Anterior cingulate cortex (tissue), 58 donors: ENCODE data around the gene RHBDL3.
"Not testable (repeated sequence)": the region's sequence is repeated elsewhere in the genome, so short reads cannot be mapped to it uniquely, and the experiment has no call there.

ENCODE experiments used
- DNase-seq, 58 donors: peaks; one replicate each; lab custom pipeline; 2025; lab: John Stamatoyannopoulos, UW

Gene RHBDL3

DNA sequence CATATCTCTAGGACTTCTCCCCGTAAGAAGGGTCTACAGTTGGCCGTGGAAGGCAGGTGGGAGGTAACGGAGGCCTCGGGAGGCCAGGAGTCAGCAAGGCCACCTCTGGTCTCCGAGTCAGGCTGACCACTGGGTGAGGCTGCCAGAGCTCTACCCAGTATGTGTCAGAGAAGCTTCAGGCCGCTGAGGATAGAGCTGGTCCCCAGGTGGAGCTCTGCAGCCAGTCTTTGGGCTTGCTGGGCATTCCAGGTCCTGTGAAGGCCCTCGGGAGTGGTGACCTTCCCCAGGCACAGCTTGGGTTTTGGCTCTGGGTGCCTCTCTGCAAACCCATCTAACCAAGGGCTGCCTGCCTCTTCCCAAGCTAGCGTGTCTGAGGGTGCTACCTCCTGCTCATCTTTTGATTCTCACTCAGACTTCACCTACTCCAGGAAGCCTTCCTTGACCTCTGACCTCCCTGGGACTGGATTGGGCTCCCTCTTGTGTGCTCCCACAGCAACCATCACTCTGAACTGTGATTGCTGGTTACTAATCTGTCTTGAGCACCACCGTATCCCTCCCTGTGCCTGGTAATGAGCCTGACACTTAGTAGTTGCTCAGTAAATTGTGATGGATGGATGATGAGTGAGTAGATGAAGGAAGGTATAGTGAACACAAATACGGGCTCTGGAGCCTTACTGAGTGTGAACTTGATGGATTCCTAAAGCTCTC, 22.3 kb downstream of the RHBDL3 start:
- no peak for DNase-seq

DNA sequence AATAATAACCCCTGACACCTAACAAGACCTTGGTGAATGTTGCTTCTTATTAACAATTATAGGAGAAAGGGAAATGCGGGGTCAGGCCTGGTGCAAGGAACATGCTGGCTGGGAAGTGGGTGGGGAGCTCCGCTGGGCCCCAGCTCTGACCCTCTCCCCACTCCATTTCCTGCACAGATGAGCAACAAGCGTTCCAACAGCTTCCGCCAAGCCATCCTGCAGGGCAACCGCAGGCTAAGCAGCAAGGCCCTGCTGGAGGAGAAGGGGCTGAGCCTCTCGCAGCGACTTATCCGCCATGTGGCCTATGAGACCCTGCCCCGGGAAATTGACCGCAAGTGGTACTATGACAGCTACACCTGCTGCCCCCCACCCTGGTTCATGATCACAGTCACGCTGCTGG, 23.0 kb downstream of the RHBDL3 start:
- no peak for DNase-seq

GRCh38 chr17:32289471-32290070, 23.9 kb downstream of the RHBDL3 start:
- DNase-seq = no peak

GRCh38 chr17:32292094-32292493, 26.5 kb downstream of the RHBDL3 start:
- DNase-seq = no peak

GRCh38 chr17:32297424-32297823, 31.8 kb downstream of the RHBDL3 start:
- DNase-seq = no peak

- no peak for DNase-seq
Observed at GRCh38 chr17:32297860-32298259, 32.2 kb downstream of the RHBDL3 start.

DNA sequence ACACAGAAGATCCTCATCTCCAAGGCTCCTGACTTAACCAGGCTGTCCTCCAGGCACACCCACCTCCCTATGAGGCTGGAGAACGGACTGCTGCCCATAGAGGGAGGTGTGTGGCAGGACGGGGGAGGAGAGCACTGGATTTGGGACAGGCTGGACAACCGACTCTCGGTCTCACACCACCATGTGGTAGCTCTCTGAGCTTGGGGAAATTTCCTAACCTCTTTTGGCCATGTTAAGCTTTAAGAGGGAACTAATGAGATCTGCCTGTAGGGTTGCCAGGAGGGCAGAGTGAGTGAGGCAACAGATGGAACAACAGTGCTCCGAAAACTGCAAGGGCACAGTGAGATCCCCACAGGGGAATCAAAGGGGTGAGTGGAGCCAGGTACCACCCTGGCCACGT, 32.7 kb downstream of the RHBDL3 start:
- no peak for DNase-seq

GRCh38 chr17:32298721-32299579, 33.3 kb downstream of the RHBDL3 start:
- no peak for DNase-seq

GRCh38 chr17:32299580-32300164, 34.0 kb downstream of the RHBDL3 start:
- no peak for DNase-seq

DNA sequence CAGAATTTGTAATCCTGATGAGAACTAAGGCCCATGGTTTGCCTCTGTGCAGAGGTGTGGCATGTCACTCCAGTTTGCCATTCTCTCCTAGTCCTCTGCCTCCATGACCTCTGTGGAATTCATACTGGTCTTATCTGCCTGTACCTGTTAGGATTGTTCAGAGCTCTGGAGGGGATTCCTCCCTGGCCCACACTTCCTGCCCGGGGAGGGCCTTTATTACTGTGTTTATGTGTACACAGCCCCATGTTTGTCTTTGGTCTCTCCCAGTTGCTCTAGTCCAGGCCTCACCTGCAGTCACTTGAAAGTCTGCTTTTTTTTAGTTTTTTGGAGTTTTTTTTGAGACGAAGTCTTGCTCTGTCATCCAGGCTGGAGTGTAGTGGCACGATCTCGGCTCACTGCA, 36.4 kb downstream of the RHBDL3 start:
- DNase-seq = no peak

DNA sequence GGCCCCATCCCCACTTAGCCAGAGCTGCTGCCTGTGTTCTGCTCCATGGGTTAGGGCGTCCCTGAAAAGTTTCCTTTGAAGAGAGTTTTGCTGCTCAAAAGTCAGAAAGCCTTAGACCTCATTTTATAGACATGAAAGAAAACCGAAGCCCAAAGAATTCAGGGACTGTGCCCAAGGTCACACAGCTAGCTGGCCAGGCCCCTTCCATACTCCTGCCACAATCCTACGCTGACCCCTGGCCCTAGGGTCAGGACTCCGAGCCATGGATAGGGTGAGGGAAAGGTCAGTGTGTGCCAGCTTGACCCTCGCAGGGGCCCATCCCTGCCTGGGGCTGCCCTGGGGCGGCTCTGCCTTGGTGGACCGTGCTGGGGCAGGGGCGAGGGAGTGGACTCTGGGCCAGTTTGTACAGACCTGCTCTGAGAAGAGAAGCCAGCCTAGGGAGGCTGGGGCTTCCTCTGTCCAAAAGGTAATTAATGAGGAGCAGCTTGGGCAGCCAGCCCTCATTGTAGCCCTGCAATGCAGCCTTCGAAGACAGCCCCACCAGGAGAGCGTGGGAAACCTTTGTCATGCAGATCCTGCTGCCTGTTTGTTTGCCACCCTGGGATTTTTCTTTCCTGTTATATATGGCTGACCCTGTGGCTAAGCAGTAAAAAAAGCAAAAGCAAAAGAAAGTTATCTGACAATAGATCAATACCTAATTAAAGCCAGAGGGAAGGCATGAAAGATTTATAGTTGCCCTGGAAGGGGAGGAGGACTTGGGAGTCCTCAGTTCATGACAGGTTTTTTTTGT, 37.4 kb downstream of the RHBDL3 start:
- no peak for DNase-seq

DNA sequence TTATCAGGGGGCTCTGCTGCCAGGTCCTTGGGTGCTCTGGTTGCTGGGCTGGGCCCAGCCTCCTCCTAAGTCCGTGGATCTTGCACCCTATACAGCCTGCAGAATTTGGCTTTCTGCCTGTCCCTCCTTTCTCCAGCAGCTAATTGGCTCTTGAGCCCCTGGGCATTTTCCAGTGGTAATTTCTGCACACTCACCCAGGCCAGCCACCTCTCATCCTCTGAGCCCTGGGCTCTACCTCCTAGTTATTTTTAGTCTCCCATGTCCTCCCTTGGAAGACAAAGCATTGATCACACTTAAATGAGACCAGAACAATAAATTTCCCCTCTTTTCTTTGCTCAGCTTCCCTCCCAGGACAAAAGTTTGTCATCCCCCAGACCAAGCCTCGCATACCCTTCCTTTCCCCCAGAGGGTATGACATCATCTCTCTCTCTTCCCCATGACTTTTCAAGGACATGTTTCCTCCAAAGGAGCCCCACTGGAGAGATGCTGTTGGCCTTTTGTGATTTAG, 38.2 kb downstream of the RHBDL3 start:
- DNase-seq = peak in 2 of 58 donors; percentile 7 to 19

- DNase-seq = no peak
Observed at GRCh38 chr17:32305049-32305448, 39.4 kb downstream of the RHBDL3 start.

GRCh38 chr17:32307658-32308057, 42.0 kb downstream of the RHBDL3 start:
- no peak for DNase-seq

DNA sequence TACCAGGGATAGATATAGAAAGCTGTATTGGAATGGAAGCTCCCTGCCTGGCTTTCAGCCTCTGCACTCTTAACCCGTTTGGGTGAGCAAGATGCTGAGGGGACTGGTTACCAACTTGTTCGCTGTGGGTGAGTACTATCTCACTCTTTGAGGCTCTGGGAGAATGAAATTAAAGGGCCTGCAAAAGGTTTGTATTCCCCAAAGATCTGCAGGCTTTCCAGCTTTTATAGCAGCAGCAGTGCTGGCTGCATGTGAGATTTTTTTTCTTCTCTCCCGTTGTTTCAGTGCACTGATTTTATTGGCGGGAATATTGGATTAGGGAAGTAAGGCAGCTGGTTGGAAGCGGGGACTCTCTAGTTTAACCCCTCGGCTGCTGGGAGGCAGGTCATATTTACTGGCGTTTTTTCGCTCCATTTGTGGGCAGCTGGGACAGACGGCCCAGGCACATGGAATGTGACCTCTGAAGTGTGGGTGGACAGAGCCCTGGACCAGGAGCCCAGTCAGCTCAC, 45.5 kb downstream of the RHBDL3 start:
- DNase-seq = peak in 3 of 58 donors; percentile 14 to 24 (median 18)

- no peak for DNase-seq
Observed at GRCh38 chr17:32314636-32315035, 49.0 kb downstream of the RHBDL3 start.

GRCh38 chr17:32315171-32315570, 49.5 kb downstream of the RHBDL3 start:
- no peak for DNase-seq

GRCh38 chr17:32316653-32317052, 51.0 kb downstream of the RHBDL3 start:
- DNase-seq = not testable (repeated sequence)

DNA sequence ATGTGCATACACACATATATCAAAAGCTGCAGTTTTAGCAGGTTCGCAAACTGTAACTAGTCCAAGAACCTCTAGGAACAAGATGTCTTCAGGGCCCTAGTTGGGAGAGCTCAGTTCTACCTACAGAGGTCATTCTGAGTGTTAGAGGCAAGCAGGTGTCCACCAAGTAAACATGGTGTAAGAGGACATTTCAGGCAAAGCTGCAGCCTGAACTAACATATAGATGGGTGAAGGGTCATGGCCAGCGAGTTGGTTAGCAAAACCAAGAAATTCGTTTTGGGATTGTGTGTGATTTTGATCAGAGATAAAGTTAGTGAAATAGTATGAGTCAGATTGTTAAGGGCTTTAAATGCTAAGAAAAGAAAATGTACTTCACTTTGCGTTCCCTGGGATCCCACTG, 51.7 kb downstream of the RHBDL3 start:
- no peak for DNase-seq

DNA sequence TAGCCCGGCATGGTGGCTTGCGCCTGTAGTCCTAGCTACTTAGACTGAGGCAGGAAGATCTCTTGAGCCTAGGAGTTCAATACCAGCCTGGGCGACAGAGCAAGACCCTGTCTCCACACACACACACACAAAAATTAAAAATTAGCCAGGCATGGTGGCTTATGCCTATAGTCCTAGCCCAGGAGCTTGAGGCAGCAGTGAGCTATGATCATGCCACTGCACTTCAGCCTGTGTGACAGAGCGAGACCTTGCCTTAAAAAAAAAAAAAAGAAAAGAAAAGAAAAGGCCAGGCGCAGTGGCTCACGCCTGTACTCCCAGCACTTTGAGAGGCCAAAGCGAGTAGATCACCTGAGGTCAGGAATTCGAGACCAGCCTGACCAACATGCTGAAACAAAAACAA, 52.4 kb downstream of the RHBDL3 start:
- no peak for DNase-seq
